H1 (cell line): ENCODE measurements around the gene MALT1. TPM values are rescaled to one million over a fixed set of nuclear protein-coding genes. Genes with fewer than 3 reads are reported as not detected.

Experiments used
- CTCF ChIA-PET: fragments of 300-600 bp; sonication (Branson Sonifier 250); formaldehyde crosslinking; loops from one replicate; lab custom pipeline; 2021; ENCODE audit not compliant: partially characterized antibody; lab: Charles Lee
- POLR2A ChIA-PET: fragments of 300-600 bp; sonication (Branson Sonifier 250); formaldehyde crosslinking; loops from one replicate; lab custom pipeline; 2021; ENCODE audit warnings: inconsistent platforms; ENCODE audit not compliant: partially characterized antibody; lab: Charles Lee
- DNase-seq, 2 experiments: peaks; one replicate each; pipeline versions ENCODE4 v3.0.0 to v3.0.0-alpha.2; 2010 to 2022; ENCODE audit warnings: low spot score in 2 of 2, low read depth in 1 of 2, mixed read lengths in 1 of 2
- FAIRE-seq: peaks from 2 replicates; lab custom pipeline; 2011; peaks lifted over from hg19 to GRCh38; lab: Jason Lieb, UNC
- H2AFZ ChIP-seq: 2 replicates; pipeline ENCODE4 v1.8.1; 2012; ENCODE audit warnings: low read length, inconsistent platforms
- H2AK5ac ChIP-seq: 2 replicates; pipeline ENCODE4 v1.6.1; 2013; ENCODE audit warnings: low read depth, low read length
- H2BK120ac ChIP-seq: replicated peaks from 2 replicates; pipeline ENCODE3; 2013; ENCODE audit warnings: low read depth, low read length, inconsistent platforms
- H2BK12ac ChIP-seq: 2 replicates; pipeline ENCODE4 v1.6.1; 2013; ENCODE audit warnings: low read depth, low read length
- H2BK15ac ChIP-seq: 2 replicates; pipeline ENCODE4 v1.6.1; 2013; ENCODE audit warnings: low read length
- H2BK20ac ChIP-seq: 2 replicates; pipeline ENCODE4 v1.6.1; 2013; ENCODE audit warnings: low read length
- H2BK5ac ChIP-seq: 2 replicates; pipeline ENCODE4 v1.6.1; 2013; ENCODE audit warnings: low read depth, low read length
- H3K14ac ChIP-seq: 2 replicates; pipeline ENCODE4 v1.6.1; 2013; ENCODE audit warnings: inconsistent platforms; ENCODE audit not compliant: insufficient read length
- H3K18ac ChIP-seq: 2 replicates; pipeline ENCODE4 v1.6.1; 2013; ENCODE audit warnings: low read length; ENCODE audit errors: extremely low read depth
- H3K23ac ChIP-seq: 2 replicates; pipeline ENCODE4 v1.6.1; 2013; ENCODE audit warnings: inconsistent platforms; ENCODE audit not compliant: insufficient read length
- H3K23me2 ChIP-seq: 2 replicates; pipeline ENCODE4 v1.6.1; 2013; ENCODE audit warnings: low read depth, low read length
- H3K27ac ChIP-seq: 2 replicates; pipeline ENCODE4 v1.6.1; 2011; ENCODE audit warnings: low read depth, low read length, inconsistent platforms
- H3K27me3 ChIP-seq, 4 experiments: replicated peaks in 1 of 4; 1 replicate in 1 of 4; 2 replicates in 3 of 4; pipeline versions ENCODE4 v1.6.1 to v1.8.1; 2011 to 2013; ENCODE audit warnings: low read length in 3 of 4, mild to moderate bottlenecking in 3 of 4, inconsistent platforms in 2 of 4, mixed read lengths in 2 of 4, moderate library complexity in 1 of 4; ENCODE audit not compliant: control insufficient read depth in 3 of 4, insufficient read depth in 3 of 4; ENCODE audit errors: extremely low read depth in 1 of 4
- H3K36me3 ChIP-seq, 4 experiments: 2 replicates each; pipeline versions ENCODE4 v1.6.1 to v1.8.1; 2011 to 2013; ENCODE audit warnings: mild to moderate bottlenecking in 4 of 4, low read length in 3 of 4, moderate library complexity in 2 of 4, control low read depth in 1 of 4, inconsistent platforms in 1 of 4; ENCODE audit not compliant: insufficient read depth in 4 of 4, control insufficient read depth in 2 of 4
- H3K4ac ChIP-seq: replicated peaks from 2 replicates; pipeline ENCODE3; 2013; ENCODE audit warnings: low read length, low read depth, mixed read lengths, inconsistent platforms; ENCODE audit not compliant: insufficient read length
- H3K4me1 ChIP-seq, 4 experiments: replicated peaks in 1 of 4; 1 replicate in 1 of 4; 2 replicates in 3 of 4; pipeline versions ENCODE4 v1.6.1 to v1.8.1; 2011 to 2013; ENCODE audit warnings: low read length in 3 of 4, inconsistent platforms in 2 of 4, mixed read lengths in 1 of 4; ENCODE audit not compliant: insufficient read depth in 4 of 4, control insufficient read depth in 3 of 4
- H3K4me2 ChIP-seq, 2 experiments: 2 replicates each; pipeline versions ENCODE4 v1.6.1 to v1.8.1; 2011 to 2013; ENCODE audit warnings: low read depth in 2 of 2, low read length in 2 of 2, control low read depth in 1 of 2, inconsistent platforms in 1 of 2, mild to moderate bottlenecking in 1 of 2; ENCODE audit not compliant: insufficient read depth in 1 of 2
- H3K4me3 ChIP-seq, 4 experiments: fragments of 200-600, 300-600 bp in 1 of 4; sonication (generic), shearing (Covaris generic), sonication (Bioruptor Twin) in 1 of 4; 2 replicates each; pipeline versions ENCODE4 v1.5.1 to v1.8.1; 2011 to 2016; ENCODE audit warnings: low read length in 4 of 4, low read depth in 3 of 4, control low read depth in 2 of 4, inconsistent platforms in 2 of 4, mild to moderate bottlenecking in 2 of 4, mixed read lengths in 1 of 4, moderate library complexity in 1 of 4; ENCODE audit not compliant: insufficient read depth in 2 of 4; ENCODE audit errors: extremely low read depth in 1 of 4
- H3K56ac ChIP-seq: replicated peaks from 2 replicates; pipeline ENCODE3; 2013; ENCODE audit warnings: low read depth, mild to moderate bottlenecking, mixed read lengths, low read length, inconsistent platforms; ENCODE audit not compliant: insufficient read length
- H3K79me1 ChIP-seq: 2 replicates; pipeline ENCODE4 v1.6.1; 2013; ENCODE audit warnings: low read depth, low read length, control low read depth
- H3K79me2 ChIP-seq, 2 experiments: 2 replicates each; pipeline versions ENCODE4 v1.6.1 to v1.8.1; 2012 to 2013; ENCODE audit warnings: low read length in 2 of 2, mild to moderate bottlenecking in 2 of 2, inconsistent platforms in 1 of 2; ENCODE audit not compliant: insufficient read depth in 2 of 2, control insufficient read depth in 1 of 2
- H3K9ac ChIP-seq, 4 experiments: replicated peaks in 1 of 4; 1 replicate in 1 of 4; 2 replicates in 3 of 4; pipeline versions ENCODE4 v1.6.1 to v1.8.1; 2011 to 2013; ENCODE audit warnings: low read depth in 3 of 4, low read length in 3 of 4, control low read depth in 2 of 4, mild to moderate bottlenecking in 2 of 4, moderate library complexity in 2 of 4, inconsistent platforms in 1 of 4; ENCODE audit errors: extremely low read depth in 1 of 4
- H3K9me3 ChIP-seq, 2 experiments: 2 replicates each; pipeline versions ENCODE4 v1.6.1 to v1.8.1; 2012 to 2013; ENCODE audit warnings: mild to moderate bottlenecking in 2 of 2, moderate library complexity in 2 of 2, control low read depth in 1 of 2, inconsistent platforms in 1 of 2, low read depth in 1 of 2, low read length in 1 of 2, mixed read lengths in 1 of 2; ENCODE audit not compliant: insufficient read depth in 2 of 2
- H4K20me1 ChIP-seq, 2 experiments: replicated peaks in 1 of 2; 2 replicates each; pipeline versions ENCODE3 to v1.8.1; 2011 to 2013; ENCODE audit warnings: inconsistent platforms in 2 of 2, low read length in 2 of 2, mild to moderate bottlenecking in 1 of 2; ENCODE audit not compliant: insufficient read depth in 2 of 2, control insufficient read depth in 1 of 2
- H4K5ac ChIP-seq: 2 replicates; pipeline ENCODE4 v1.6.1; 2013; ENCODE audit warnings: low read length, low read depth, mixed read lengths, inconsistent platforms; ENCODE audit not compliant: insufficient read length
- H4K8ac ChIP-seq: 2 replicates; pipeline ENCODE4 v1.8.0; 2013; ENCODE audit warnings: mild to moderate bottlenecking, moderate library complexity, low read length, inconsistent platforms; ENCODE audit not compliant: insufficient read depth; ENCODE audit errors: extremely low read depth
- H4K91ac ChIP-seq: replicated peaks from 2 replicates; pipeline ENCODE3; 2013; ENCODE audit warnings: low read length, mixed read lengths, inconsistent platforms; ENCODE audit not compliant: insufficient read length
- BRCA1 ChIP-seq: IDR thresholded peaks from 2 replicates; pipeline ENCODE4 v1.6.1; 2012; ENCODE audit warnings: low read depth, low read length, improper control_type of control experiment
- CEBPB ChIP-seq: IDR thresholded peaks from 2 replicates; pipeline ENCODE4 v1.6.1; 2012; ENCODE audit warnings: low read depth, low read length
- CHD2 ChIP-seq: IDR thresholded peaks from 2 replicates; pipeline ENCODE4 v1.6.1; 2012; ENCODE audit warnings: low read length, improper control_type of control experiment
- CTBP2 ChIP-seq: IDR thresholded peaks from 2 replicates; pipeline ENCODE4 v1.7.0; 2011; ENCODE audit warnings: borderline replicate concordance, mild to moderate bottlenecking, moderate library complexity, mixed read lengths, low read length; ENCODE audit not compliant: insufficient read depth, insufficient read length
- EP300 ChIP-seq, 2 experiments: IDR thresholded peaks; 1 replicate in 1 of 2; 2 replicates in 1 of 2; pipeline ENCODE4 v1.6.1; 2011 to 2012; ENCODE audit warnings: low read depth in 2 of 2, low read length in 2 of 2, mild to moderate bottlenecking in 2 of 2, borderline replicate concordance in 1 of 2, inconsistent platforms in 1 of 2, moderate library complexity in 1 of 2
- GABPA ChIP-seq: IDR thresholded peaks from 2 replicates; pipeline ENCODE4 v1.6.1; 2011; ENCODE audit warnings: mild to moderate bottlenecking, low read length, moderate library complexity, borderline replicate concordance; ENCODE audit not compliant: insufficient read depth
- JUN ChIP-seq: IDR thresholded peaks from 2 replicates; pipeline ENCODE4 v1.6.1; 2011; ENCODE audit warnings: low read depth, mild to moderate bottlenecking, improper control_type of control experiment, low read length
- KDM1A ChIP-seq: fragments of 200-600, 300-600 bp; sonication (generic); IDR thresholded peaks from 2 replicates; pipeline ENCODE4 v1.7.1; 2016; ENCODE audit warnings: mild to moderate bottlenecking, low read length, borderline replicate concordance
- MAFK ChIP-seq: IDR thresholded peaks from 2 replicates; pipeline ENCODE4 v1.6.1; 2012; ENCODE audit warnings: low read depth, mild to moderate bottlenecking, improper control_type of control experiment, low read length
- MAX ChIP-seq: IDR thresholded peaks from 2 replicates; pipeline ENCODE4 v1.6.1; 2012; ENCODE audit warnings: inconsistent platforms
- NANOG ChIP-seq: IDR thresholded peaks from 2 replicates; pipeline ENCODE4 v1.6.1; 2011; ENCODE audit warnings: low read length, low read depth, mild to moderate bottlenecking, inconsistent platforms; ENCODE audit not compliant: insufficient read depth, poor library complexity, severe bottlenecking
- SUZ12 ChIP-seq: fragments of 200-600 bp; sonication (generic); IDR thresholded peaks from 2 replicates; pipeline ENCODE4 v1.6.1; 2012; ENCODE audit warnings: mild to moderate bottlenecking, inconsistent platforms, low read length, moderate library complexity, mixed read lengths
- TEAD4 ChIP-seq: IDR thresholded peaks from 2 replicates; pipeline ENCODE4 v1.6.1; 2012; ENCODE audit warnings: low read depth, low read length, inconsistent platforms, mixed read lengths
- WGBS, 2 experiments: shearing (Covaris generic) in 1 of 2; methylation state at CpG; one replicate each; pipeline versions ENCODE4 v1.1.6 to v1.1.7; 2013 to 2015; ENCODE audit warnings: low lambda C conversion rate in 2 of 2, mixed read lengths in 2 of 2, inconsistent platforms in 1 of 2, low coverage in 1 of 2, missing lambda C conversion rate in 1 of 2; ENCODE audit not compliant: insufficient replicate concordance in 2 of 2, insufficient coverage in 1 of 2, insufficient read length in 1 of 2; ENCODE audit errors: extremely low coverage in 1 of 2, missing lambda C conversion rate in 1 of 2; 5-methylcytosine and 5-hydroxymethylcytosine counted together
- polyA plus RNA-seq, 7 experiments: library from polyadenylated mRNA; depleted of rRNA in 3 of 7; stranded (reverse) in 5 of 7; unstranded in 2 of 7; fragments of >200 nt in 5 of 7; fragments of 200-250 nt in 2 of 7; gene quantifications; 1 replicate in 5 of 7; 2 replicates in 1 of 7; 4 replicates in 1 of 7; pipeline versions ENCODE4 v1.2.1 to v1.2.3, GENCODE V29; 2011 to 2013; ENCODE audit warnings: missing spikeins in 2 of 7, mixed read lengths in 2 of 7
- total RNA-seq: library from RNA; stranded (reverse); fragmentation: NEBNext Ultra II Directional; extraction: Animal tissue kit (Norgen Biotek cat#: 25700); gene quantifications from 2 replicates; pipeline ENCODE4 v1.2.1, GENCODE V29; 2021

Gene MALT1
- total and polyA plus RNA-seq, 2 of the 8 experiments (the other 6 are each of a cell fraction or from before 2014, with no cell fraction given) = 10.7 to 25.9 TPM

GRCh38 chr18:58638441-58638840 lies 32.8 kb upstream of the MALT1 start:
- no peaks in the 10 kb centered on the region for H3K79me2 ChIP-seq
- H3K27me3 ChIP-seq = peaks cover 0 to 1% (median 0%) of the 10 kb centered on the region in 4 experiments; a peak in 2 of 7 replicates
- no peak overlapping the region for H3K23ac ChIP-seq
- H2BK15ac ChIP-seq = no peak overlapping the region
- no peak overlapping the region for H3K4me3 ChIP-seq
- no peak overlapping the region for H4K5ac ChIP-seq
- no peaks in the 10 kb centered on the region for H3K79me1 ChIP-seq
- 83% methylated on average over 2 of the region's 2 CpGs; no CpG with 5 or more reads in 1 of the 2 experiments for WGBS, 2 experiments
- no peak overlapping the region for H4K8ac ChIP-seq
- no peak overlapping the region for H3K27ac ChIP-seq
- no peak overlapping the region for H2AFZ ChIP-seq
- H2BK5ac ChIP-seq = no peak overlapping the region
- FAIRE-seq (no peak), DNase-seq (no peak)
- no peak overlapping the region for H3K18ac ChIP-seq
- peaks cover 9 to 17% (median 12%) of the 10 kb centered on the region in 4 experiments; a peak in 6 of 7 replicates for H3K4me1 ChIP-seq
- no peak overlapping the region for H4K91ac ChIP-seq
- no peaks in the 10 kb centered on the region; the same call in 1 of the 2 replicates for H3K23me2 ChIP-seq
- H3K56ac ChIP-seq = no peak overlapping the region
- no peaks in the 10 kb centered on the region for H4K20me1 ChIP-seq
- no peak overlapping the region for H2BK120ac ChIP-seq
- no peak overlapping the region for H3K14ac ChIP-seq
- H3K9ac ChIP-seq = no peak overlapping the region
- no peak overlapping the region for H3K4me2 ChIP-seq
- no peak overlapping the region for H3K4ac ChIP-seq
- H2BK20ac ChIP-seq = no peak overlapping the region
- H2AK5ac ChIP-seq = no peak overlapping the region
- H2BK12ac ChIP-seq = no peak overlapping the region
- H3K36me3 ChIP-seq = no peaks in the 10 kb centered on the region
- CTCF ChIA-PET = interaction anchor here (1.0 kb wide), 1 partner anchor 10 kb away, joined by 4 read pairs; the partner anchor contains the start of gene ALPK2
- H3K9me3 ChIP-seq = no peaks in the 10 kb centered on the region
- POLR2A ChIA-PET = interaction anchor here (1.1 kb wide), 1 partner anchor 35 kb away, joined by 3 read pairs; no protein-coding TSS in a partner anchor
- TF ChIP-seq CHD2 (no peak), BRCA1 (no peak), KDM1A (no peak), GABPA (no peak), CTBP2 (no peak), MAX (no peak), CEBPB (no peak), JUN (no peak), SUZ12 (no peak), MAFK (no peak), TEAD4 (no peak), EP300 (IDR thresholded peaks at IDR 0.05; ENCODE audit: borderline replicate concordance in 1 of 2, low read depth in 2 of 2, low read length in 2 of 2) (no peak), NANOG (no peak)
